PC-3 (cell line): Measurements from ENCODE around the gene PIK3R3. TPM values are rescaled to one million over a fixed set of nuclear protein-coding genes. Genes with fewer than 3 reads are reported as not detected.
A peak's percentile ranks its signal among the peaks of the same experiment; 100 is the strongest.

Source experiments
- ATAC-seq: fragments of 200-7000 bp; cut with Tn5 transposase; 2 replicates; pipeline ENCODE4 v1.9.1; 2020; ENCODE audit warnings: mild to moderate bottlenecking, moderate library complexity
- BruUV-seq: library from RNA; stranded (reverse); fragments of 400-500 nt; replicated peaks from 2 replicates; lab custom pipeline; 2021; lab: Mats Ljungman, UMichigan
- CTCF ChIA-PET: fragments of 300-600 bp; sonication (Branson Sonifier 250); formaldehyde crosslinking; loops from one replicate; lab custom pipeline; 2022; ENCODE audit warnings: antibody characterized with exemption; lab: Charles Lee
- POLR2A ChIA-PET: fragments of 300-600 bp; sonication (Branson Sonifier 250); formaldehyde crosslinking; loops from one replicate; lab custom pipeline; 2022; ENCODE audit warnings: antibody characterized with exemption; ENCODE audit not compliant: unreplicated experiment; lab: Charles Lee
- DNase-seq: peaks from one replicate; pipeline ENCODE4 v3.0.0-alpha.2; 2015
- H2AFZ ChIP-seq: fragments of 300-600 bp; sonication (generic); 2 replicates; pipeline ENCODE4 v1.6.0; 2016; ENCODE audit warnings: antibody characterized with exemption, low read length
- H3F3A ChIP-seq: fragments of 300-600 bp; sonication (generic); one replicate; pipeline ENCODE4 v1.6.0; 2017; ENCODE audit warnings: antibody characterized with exemption, low read length, control low read depth, mild to moderate bottlenecking; ENCODE audit not compliant: unreplicated experiment
- H3K27ac ChIP-seq: fragments of 300-600 bp; sonication (generic); 2 replicates; pipeline ENCODE4 v1.5.1; 2016; ENCODE audit warnings: mild to moderate bottlenecking, low read length
- H3K27me3 ChIP-seq: fragments of 300-600 bp; sonication (generic); 2 replicates; pipeline ENCODE4 v1.6.1; 2016; ENCODE audit warnings: low read length, mixed read lengths
- H3K36me3 ChIP-seq: fragments of 300-600 bp; sonication (generic); 2 replicates; pipeline ENCODE4 v1.6.1; 2016; ENCODE audit warnings: low read depth, mixed run types, low read length, mixed read lengths
- H3K4me1 ChIP-seq: fragments of 300-600 bp; sonication (generic); 2 replicates; pipeline ENCODE4 v1.5.1; 2016; ENCODE audit warnings: low read length; ENCODE audit not compliant: insufficient read depth
- H3K4me2 ChIP-seq: fragments of 300-600 bp; sonication (generic); 2 replicates; pipeline ENCODE4 v1.6.0; 2016; ENCODE audit warnings: low read length
- H3K4me3 ChIP-seq: fragments of 300-600 bp; sonication (generic); 2 replicates; pipeline ENCODE4 v1.5.1; 2016; ENCODE audit warnings: mild to moderate bottlenecking, low read length, mixed read lengths
- H3K79me2 ChIP-seq: fragments of 300-600 bp; sonication (generic); 2 replicates; pipeline ENCODE4 v1.6.1; 2017; ENCODE audit warnings: low read length, mixed read lengths
- H3K9ac ChIP-seq: fragments of 300-600 bp; sonication (generic); 2 replicates; pipeline ENCODE4 v1.6.0; 2016; ENCODE audit warnings: mild to moderate bottlenecking, low read length
- H3K9me2 ChIP-seq: fragments of 300-600 bp; sonication (generic); replicated peaks from 2 replicates; pipeline ENCODE4 v1.6.1; 2016; ENCODE audit warnings: mixed run types, low read length, mixed read lengths
- H3K9me3 ChIP-seq: fragments of 300-600 bp; sonication (generic); 2 replicates; pipeline ENCODE4 v1.6.1; 2016; ENCODE audit warnings: low read length, mixed read lengths
- H4K20me1 ChIP-seq: fragments of 300-600 bp; sonication (generic); 2 replicates; pipeline ENCODE4 v1.6.1; 2016; ENCODE audit warnings: low read length, mixed read lengths
- CTCF ChIP-seq: fragments of 300-600 bp; sonication (generic); conservative IDR thresholded peaks from 2 replicates; pipeline ENCODE4 v1.5.1; 2017; ENCODE audit warnings: antibody characterized with exemption, low read depth, mild to moderate bottlenecking, low read length
- EZH2 ChIP-seq: fragments of 300-600 bp; sonication (generic); IDR thresholded peaks from one replicate; pipeline ENCODE4 v1.6.1; 2017; ENCODE audit warnings: antibody characterized with exemption, mild to moderate bottlenecking, low read length; ENCODE audit not compliant: unreplicated experiment
- EZH2phosphoT487 ChIP-seq: fragments of 300-600 bp; sonication (generic); IDR thresholded peaks from 2 replicates; pipeline ENCODE4 v1.6.1; 2018; ENCODE audit warnings: mild to moderate bottlenecking, antibody characterized with exemption, low read length, borderline replicate concordance
- intact Hi-C: fragments of 100-400 bp; cut with micrococcal nuclease; formaldehyde crosslinking; loops from 2 replicates; pipeline ENCODE4 v1.9.0; 2023
- total RNA-seq: library from RNA; depleted of rRNA; stranded (reverse); fragments of >200 nt; gene quantifications from 2 replicates; pipeline ENCODE4 v1.2.3, GENCODE V29; 2014

Gene PIK3R3
- total RNA-seq, 1 experiment from 2014 or later: 17.7 TPM

GRCh38 chr1:46137916-46138315, 5.5 kb upstream of the PIK3R3 start:
- Histone ChIP-seq H3K36me3 (no peaks in the 10 kb centered on the region), H3K79me2 (peaks cover 6% of the 10 kb centered on the region; the same call in 1 of the 2 replicates), H3F3A (no peaks in the 10 kb centered on the region), H4K20me1 (no peaks in the 10 kb centered on the region), H3K9ac (no peak overlapping the region), H3K4me3 (no peak overlapping the region), H3K9me3 (no peaks in the 10 kb centered on the region), H2AFZ (no peak overlapping the region), H3K27ac (no peak overlapping the region), H3K4me1 (peaks cover 31% of the 10 kb centered on the region), H3K9me2 (no peaks in the 10 kb centered on the region), H3K27me3 (no peaks in the 10 kb centered on the region), H3K4me2 (no peak overlapping the region)
- ChIA-PET POLR2A (no interaction called here), CTCF (no interaction called here)
- no peak for ATAC-seq
- TF ChIP-seq CTCF (no peak), EZH2 (no peak)
- intact Hi-C loops: no loop called here
- BruUV-seq: no TSS peak
- no peak for DNase-seq

- Histone ChIP-seq H3K9ac (no peak overlapping the region), H3K79me2 (peaks cover 11% of the 10 kb centered on the region), H2AFZ (no peak overlapping the region), H3K27me3 (no peaks in the 10 kb centered on the region), H3F3A (no peaks in the 10 kb centered on the region), H3K9me2 (no peaks in the 10 kb centered on the region), H3K4me2 (no peak overlapping the region), H3K27ac (no peak overlapping the region), H3K36me3 (no peaks in the 10 kb centered on the region), H3K4me1 (peaks cover 31% of the 10 kb centered on the region), H4K20me1 (no peaks in the 10 kb centered on the region), H3K4me3 (no peak overlapping the region), H3K9me3 (no peaks in the 10 kb centered on the region)
- intact Hi-C loops: no loop called here
- no peak for DNase-seq
- TF ChIP-seq CTCF: no peak
- TF ChIP-seq EZH2phosphoT487: no peak
- no peak for TF ChIP-seq EZH2
- ATAC-seq: no peak
- no TSS peak for BruUV-seq
- CTCF ChIA-PET: no interaction called here
- POLR2A ChIA-PET: no interaction called here
Measured at GRCh38 chr1:46136711-46137110, 4.3 kb upstream of the PIK3R3 start.

GRCh38 chr1:46134660-46135331, 2.4 kb upstream of the PIK3R3 start:
- intact Hi-C loops: no loop called here
- Histone ChIP-seq H3K79me2 (peaks cover 30% of the 10 kb centered on the region), H3K4me2 (peak overlapping the region; percentile 88), H3K36me3 (no peaks in the 10 kb centered on the region), H4K20me1 (peaks cover 12% of the 10 kb centered on the region; the same call in 1 of the 2 replicates), H3K9me2 (no peaks in the 10 kb centered on the region), H3K27me3 (no peaks in the 10 kb centered on the region), H3K9me3 (no peaks in the 10 kb centered on the region), H2AFZ (no peak overlapping the region), H3F3A (no peaks in the 10 kb centered on the region), H3K27ac (peak overlapping the region; percentile 94), H3K4me1 (peaks cover 32% of the 10 kb centered on the region), H3K4me3 (peak overlapping the region; percentile 14; the same call in 1 of the 2 replicates), H3K9ac (peak overlapping the region; percentile 87)
- BruUV-seq: no TSS peak
- POLR2A ChIA-PET: interaction anchor here (0.6 to 0.9 kb wide), 4 partner anchors 31 to 831 kb away, joined by 3 to 6 read pairs (median 4); no protein-coding TSS in a partner anchor
- ATAC-seq (peak; percentile 0; the same call in 1 of the 2 replicates), DNase-seq (peak; percentile 90)
- no peak for TF ChIP-seq EZH2
- no peak for TF ChIP-seq CTCF
- no peak for TF ChIP-seq EZH2phosphoT487
- CTCF ChIA-PET: interaction anchor here (1.4 kb wide), 1 partner anchor 64 kb away, joined by 4 read pairs; no protein-coding TSS in a partner anchor
